ENCODE results near the gene BSPRY.

DNA sequence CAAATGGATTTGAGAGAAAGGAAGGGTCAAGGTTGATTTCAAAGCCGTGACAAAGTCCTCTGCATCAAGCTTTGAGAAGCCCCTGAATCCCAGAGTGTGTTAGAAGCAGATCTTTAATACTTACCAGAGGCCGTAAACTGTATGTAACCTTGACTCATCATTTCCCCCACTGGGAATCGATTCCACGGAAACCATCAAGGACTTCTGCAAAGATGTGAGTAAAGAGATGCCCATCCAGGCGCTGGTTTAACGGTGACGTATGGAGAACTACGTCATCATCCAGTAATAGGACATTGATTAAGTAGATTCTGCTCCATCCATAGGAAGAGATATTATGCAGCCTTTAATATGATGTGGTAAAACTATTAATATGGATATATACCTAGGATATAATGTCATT, 47.8 kb upstream of the BSPRY start:
- TF ChIP-seq, protein P1, sequence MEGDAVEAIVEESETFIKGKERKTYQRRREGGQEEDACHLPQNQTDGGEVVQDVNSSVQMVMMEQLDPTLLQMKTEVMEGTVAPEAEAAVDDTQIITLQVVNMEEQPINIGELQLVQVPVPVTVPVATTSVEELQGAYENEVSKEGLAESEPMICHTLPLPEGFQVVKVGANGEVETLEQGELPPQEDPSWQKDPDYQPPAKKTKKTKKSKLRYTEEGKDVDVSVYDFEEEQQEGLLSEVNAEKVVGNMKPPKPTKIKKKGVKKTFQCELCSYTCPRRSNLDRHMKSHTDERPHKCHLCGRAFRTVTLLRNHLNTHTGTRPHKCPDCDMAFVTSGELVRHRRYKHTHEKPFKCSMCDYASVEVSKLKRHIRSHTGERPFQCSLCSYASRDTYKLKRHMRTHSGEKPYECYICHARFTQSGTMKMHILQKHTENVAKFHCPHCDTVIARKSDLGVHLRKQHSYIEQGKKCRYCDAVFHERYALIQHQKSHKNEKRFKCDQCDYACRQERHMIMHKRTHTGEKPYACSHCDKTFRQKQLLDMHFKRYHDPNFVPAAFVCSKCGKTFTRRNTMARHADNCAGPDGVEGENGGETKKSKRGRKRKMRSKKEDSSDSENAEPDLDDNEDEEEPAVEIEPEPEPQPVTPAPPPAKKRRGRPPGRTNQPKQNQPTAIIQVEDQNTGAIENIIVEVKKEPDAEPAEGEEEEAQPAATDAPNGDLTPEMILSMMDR (conservative IDR thresholded peaks at IDR 0.05; ENCODE audit: low read depth, low read length): no peak
- TF ChIP-seq EZH2phosphoT487 (IDR thresholded peaks at IDR 0.05; ENCODE audit: borderline replicate concordance, low read length) (no peak), EZH2 (IDR thresholded peaks at IDR 0.05; ENCODE audit: low read length, unreplicated experiment) (no peak)
